GM23338 (cell line): Measurements from ENCODE around the gene RIMS4. TPM values are rescaled to one million over a fixed set of nuclear protein-coding genes. Genes with fewer than 3 reads are reported as not detected.

Source experiments
- ATAC-seq: fragments of 200-7000 bp; cut with Tn5 transposase; 3 replicates; pipeline ENCODE4 v1.9.1; 2020
- DNase-seq: peaks from one replicate; pipeline ENCODE4 v3.0.0-alpha.2; 2015; ENCODE audit warnings: low spot score
- H2AFZ ChIP-seq: fragments of 200-600 bp; sonication (generic); 2 replicates; pipeline ENCODE4 v1.8.0; 2016; ENCODE audit warnings: antibody characterized with exemption, mild to moderate bottlenecking, moderate library complexity
- H3F3A ChIP-seq: fragments of 200-600 bp; sonication (generic); replicated peaks from 2 replicates; pipeline ENCODE4 v1.8.0; 2017; ENCODE audit warnings: antibody characterized with exemption, mixed run types, low read depth
- H3K27ac ChIP-seq: fragments of 200-600 bp; sonication (generic); 2 replicates; pipeline ENCODE4 v1.6.1; 2016; ENCODE audit warnings: low read depth
- H3K27me3 ChIP-seq: fragments of 200-600 bp; sonication (generic); 2 replicates; pipeline ENCODE4 v1.8.0; 2016; ENCODE audit warnings: mild to moderate bottlenecking, mixed run types, moderate library complexity; ENCODE audit not compliant: insufficient read depth
- H3K36me3 ChIP-seq: fragments of 200-600 bp; sonication (generic); 2 replicates; pipeline ENCODE4 v1.8.0; 2016; ENCODE audit warnings: mild to moderate bottlenecking; ENCODE audit not compliant: insufficient read depth
- H3K4me1 ChIP-seq: fragments of 200-600 bp; sonication (generic); 2 replicates; pipeline ENCODE4 v1.8.0; 2016; ENCODE audit warnings: mild to moderate bottlenecking, moderate library complexity; ENCODE audit not compliant: insufficient read depth
- H3K4me2 ChIP-seq: fragments of 200-600 bp; sonication (generic); 2 replicates; pipeline ENCODE4 v1.7.1; 2017; ENCODE audit warnings: mixed run types
- H3K4me3 ChIP-seq: fragments of 200-600 bp; sonication (generic); 2 replicates; pipeline ENCODE4 v1.6.1; 2016; ENCODE audit warnings: mixed run types
- H3K79me2 ChIP-seq: fragments of 200-600 bp; sonication (generic); replicated peaks from 2 replicates; pipeline ENCODE4 v1.8.0; 2017; ENCODE audit warnings: mild to moderate bottlenecking; ENCODE audit not compliant: insufficient read depth
- H3K9me2 ChIP-seq: fragments of 200-600 bp; sonication (generic); 2 replicates; pipeline ENCODE4 v1.8.0; 2017; ENCODE audit not compliant: insufficient read depth
- H4K20me1 ChIP-seq: fragments of 200-600 bp; sonication (generic); replicated peaks from 2 replicates; pipeline ENCODE4 v1.8.0; 2017; ENCODE audit warnings: mild to moderate bottlenecking; ENCODE audit not compliant: insufficient read depth
- H3K27ac Mint-ChIP-seq: 2 replicates; pipeline ENCODE4 v1.8.0; 2020; ENCODE audit warnings: inconsistent platforms, mild to moderate bottlenecking, moderate library complexity, mixed read lengths
- H3K27me3 Mint-ChIP-seq: 3 replicates; pipeline ENCODE4 v1.8.0; 2022; ENCODE audit warnings: low read depth, mild to moderate bottlenecking, moderate library complexity, mixed read lengths, inconsistent platforms; ENCODE audit not compliant: insufficient read depth, poor library complexity
- H3K36me3 Mint-ChIP-seq: 3 replicates; pipeline ENCODE4 v1.8.0; 2021; ENCODE audit warnings: low read depth, mild to moderate bottlenecking, inconsistent platforms, moderate library complexity, mixed read lengths
- H3K4me1 Mint-ChIP-seq: 3 replicates; pipeline ENCODE4 v1.8.0; 2020; ENCODE audit warnings: mild to moderate bottlenecking, inconsistent platforms, mixed read lengths
- H3K4me3 Mint-ChIP-seq: 3 replicates; pipeline ENCODE4 v1.8.0; 2021; ENCODE audit warnings: moderate library complexity, mild to moderate bottlenecking, inconsistent platforms, mixed read lengths
- H3K9me3 Mint-ChIP-seq: 3 replicates; pipeline ENCODE4 v1.8.0; 2020; ENCODE audit warnings: moderate library complexity, mild to moderate bottlenecking, inconsistent platforms, mixed read lengths
- CTCF ChIP-seq, 2 experiments: fragments of 200-600 bp in 1 of 2; sonication (generic) in 1 of 2; conservative IDR thresholded peaks; 2 replicates each; pipeline versions ENCODE4 v1.5.1 to v1.6.1; 2016 to 2017; ENCODE audit warnings: antibody characterized with exemption in 2 of 2, low read depth in 2 of 2, mild to moderate bottlenecking in 2 of 2, moderate library complexity in 1 of 2
- EZH2 ChIP-seq: fragments of 200-600 bp; sonication (generic); IDR thresholded peaks from one replicate; pipeline ENCODE4 v1.8.0; 2017; ENCODE audit warnings: antibody characterized with exemption, mild to moderate bottlenecking, low read depth; ENCODE audit not compliant: unreplicated experiment
- EZH2phosphoT487 ChIP-seq: fragments of 200-600 bp; sonication (generic); IDR thresholded peaks from one replicate; pipeline ENCODE4 v1.8.1; 2018; ENCODE audit warnings: antibody characterized with exemption; ENCODE audit not compliant: unreplicated experiment
- POLR2AphosphoS5 ChIP-seq: IDR thresholded peaks from 2 replicates; pipeline ENCODE4 v1.6.1; 2016; ENCODE audit warnings: antibody characterized with exemption, low read depth
- STAT1 ChIP-seq: IDR thresholded peaks from one replicate; pipeline ENCODE4 v1.6.1; 2016; ENCODE audit warnings: antibody characterized with exemption; ENCODE audit not compliant: unreplicated experiment
- ZNF114 ChIP-seq: fragments of 250-450 bp; sonication (Bioruptor Pico); IDR thresholded peaks from 2 replicates; pipeline ENCODE4 v1.5.0; 2020; ENCODE audit warnings: mild to moderate bottlenecking, moderate library complexity
- ZNF331 ChIP-seq: fragments of 250-450 bp; sonication (Bioruptor Pico); IDR thresholded peaks from 2 replicates; pipeline ENCODE4 v1.5.0; 2020; ENCODE audit warnings: low read depth, mild to moderate bottlenecking, moderate library complexity
- ZNF462 ChIP-seq: fragments of 250-450 bp; sonication (Bioruptor Pico); IDR thresholded peaks from 2 replicates; pipeline ENCODE4 v1.5.0; 2020; ENCODE audit warnings: mild to moderate bottlenecking, moderate library complexity
- polyA plus RNA-seq: library from polyadenylated mRNA; unstranded; fragments of >200 nt; fragmentation: Nextera tagmentation; extraction: Ambion mirVana; gene quantifications from 2 replicates; pipeline ENCODE4 v1.2.1, GENCODE V29; 2016
- total RNA-seq: library from RNA; depleted of rRNA; stranded (reverse); fragments of >200 nt; shearing (Covaris generic); gene quantifications from 2 replicates; pipeline ENCODE4 v1.2.3, GENCODE V29; 2014
- TF ChIP-seq, protein P1 (sequence below): IDR thresholded peaks from 2 replicates; pipeline ENCODE4 v1.6.1; 2016; ENCODE audit warnings: antibody characterized with exemption

The RIMS4 gene
- total and polyA plus RNA-seq, 2 experiments from 2014 or later: 3.5 to 39.7 TPM

GRCh38 chr20:44856856-44857448 lies 46.6 kb upstream of the RIMS4 start (continued):
- TF ChIP-seq ZNF462 (no peak), CTCF (conservative IDR thresholded peaks at IDR 0.05; ENCODE audit: low read depth in 2 of 2) (no peak), STAT1 (no peak), ZNF114 (CRISPR knock-in tag) (no peak), ZNF331 (CRISPR knock-in tag) (no peak), EZH2phosphoT487 (no peak), EZH2 (no peak)

GRCh38 chr20:44856442-44856841 lies 46.1 kb upstream of the RIMS4 start:
- peaks cover 2% of the 10 kb centered on the region; the same call in 2 of the 3 replicates for H3K9me3 Mint-ChIP-seq
- no peak overlapping the region for H3K27ac ChIP-seq
- no peaks in the 10 kb centered on the region for H3K9me2 ChIP-seq
- H3K4me3 ChIP-seq: no peak overlapping the region
- no peaks in the 10 kb centered on the region for H3K79me2 ChIP-seq
- no peak overlapping the region for H2AFZ ChIP-seq
- H3K4me2 ChIP-seq: no peak overlapping the region
- peaks cover 11% of the 10 kb centered on the region for H3K4me1 Mint-ChIP-seq
- peaks cover 3% of the 10 kb centered on the region for H3K4me1 ChIP-seq
- no peak for ATAC-seq
- H3K4me3 Mint-ChIP-seq: no peak overlapping the region
- no peaks in the 10 kb centered on the region for H3K36me3 ChIP-seq
- H3K36me3 Mint-ChIP-seq: no peaks in the 10 kb centered on the region
- H3K27ac Mint-ChIP-seq: no peak overlapping the region
- peaks cover 1% of the 10 kb centered on the region for H3K27me3 Mint-ChIP-seq
- DNase-seq: no peak
- no peaks in the 10 kb centered on the region for H4K20me1 ChIP-seq
- no peaks in the 10 kb centered on the region for H3F3A ChIP-seq
- H3K27me3 ChIP-seq: no peaks in the 10 kb centered on the region
- TF ChIP-seq CTCF (conservative IDR thresholded peaks at IDR 0.05; ENCODE audit: low read depth in 2 of 2) (no peak), EZH2phosphoT487 (no peak), POLR2AphosphoS5 (no peak), ZNF331 (CRISPR knock-in tag) (no peak), STAT1 (no peak)
- TF ChIP-seq, protein P1, sequence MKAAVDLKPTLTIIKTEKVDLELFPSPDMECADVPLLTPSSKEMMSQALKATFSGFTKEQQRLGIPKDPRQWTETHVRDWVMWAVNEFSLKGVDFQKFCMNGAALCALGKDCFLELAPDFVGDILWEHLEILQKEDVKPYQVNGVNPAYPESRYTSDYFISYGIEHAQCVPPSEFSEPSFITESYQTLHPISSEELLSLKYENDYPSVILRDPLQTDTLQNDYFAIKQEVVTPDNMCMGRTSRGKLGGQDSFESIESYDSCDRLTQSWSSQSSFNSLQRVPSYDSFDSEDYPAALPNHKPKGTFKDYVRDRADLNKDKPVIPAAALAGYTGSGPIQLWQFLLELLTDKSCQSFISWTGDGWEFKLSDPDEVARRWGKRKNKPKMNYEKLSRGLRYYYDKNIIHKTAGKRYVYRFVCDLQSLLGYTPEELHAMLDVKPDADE: no peak
